GM19438 (cell line): Measurements from ENCODE around the gene CCR7.

Source experiments
- ATAC-seq: cut with Tn5 transposase; IDR thresholded peaks from one replicate; pipeline ENCODE4 v1.9.1; 2021; ENCODE audit warnings: low read depth; ENCODE audit not compliant: unreplicated experiment

Gene CCR7

GRCh38 chr17:40563220-40564052, 1.8 kb downstream of the CCR7 start:
- ATAC-seq, result no peak

- ATAC-seq, result no peak
Measured at GRCh38 chr17:40562838-40563219, 2.4 kb downstream of the CCR7 start.

- ATAC-seq, result no peak
Measured at GRCh38 chr17:40561871-40562611, 3.2 kb downstream of the CCR7 start.

GRCh38 chr17:40561294-40561870, 3.9 kb downstream of the CCR7 start:
- ATAC-seq, result peak; percentile 24

- peak; percentile 65 for ATAC-seq
Measured at GRCh38 chr17:40560592-40561293, 4.5 kb downstream of the CCR7 start.

- ATAC-seq, result no peak
Measured at GRCh38 chr17:40559954-40560591, 5.2 kb downstream of the CCR7 start.

GRCh38 chr17:40559564-40559916, 5.7 kb downstream of the CCR7 start:
- no peak for ATAC-seq

GRCh38 chr17:40558890-40559563, 6.2 kb downstream of the CCR7 start:
- no peak for ATAC-seq

- ATAC-seq, result no peak
Measured at GRCh38 chr17:40558300-40558889, 6.9 kb downstream of the CCR7 start.

GRCh38 chr17:40557531-40558299, 7.6 kb downstream of the CCR7 start:
- no peak for ATAC-seq

- no peak for ATAC-seq
Measured at GRCh38 chr17:40556884-40557414, 8.3 kb downstream of the CCR7 start.

- no peak for ATAC-seq
Measured at GRCh38 chr17:40556198-40556661, 9.0 kb downstream of the CCR7 start.

- no peak for ATAC-seq
Measured at GRCh38 chr17:40555296-40556190, 9.7 kb downstream of the CCR7 start.

- ATAC-seq, result no peak
Measured at GRCh38 chr17:40554646-40555295, 10.5 kb downstream of the CCR7 start.

GRCh38 chr17:40553694-40554534, 11.4 kb downstream of the CCR7 start:
- ATAC-seq, result no peak
